Neural cell (in vitro differentiated cells): Measurements from ENCODE around the gene PSMD3.

ENCODE experiments used
- CTCF ChIP-seq: fragments of 450-650 bp; IDR thresholded peaks from 2 replicates; pipeline ENCODE4 v1.5.1; 2014; ENCODE audit warnings: antibody characterized with exemption, mild to moderate bottlenecking, moderate library complexity; ENCODE audit not compliant: poor library complexity, severe bottlenecking
- EZH2 ChIP-seq: fragments of 200-600, 300-800 bp; shearing (Covaris generic), sonication (generic); IDR thresholded peaks from 2 replicates; pipeline ENCODE4 v1.6.1; 2014; ENCODE audit warnings: antibody characterized with exemption, low read length, borderline replicate concordance, mild to moderate bottlenecking; ENCODE audit not compliant: insufficient read depth, poor library complexity, severe bottlenecking

- TF ChIP-seq CTCF (no peak), EZH2 (no peak)
Observed at GRCh38 chr17:39951924-39952679, 28.5 kb upstream of the PSMD3 start.
